RWPE2 (cell line): ENCODE data around the gene GRAMD4.
A peak's percentile ranks its signal among the peaks of the same experiment; 100 is the strongest.

Source experiments
- ATAC-seq: fragments of 200-7000 bp; cut with Tn5 transposase; 3 replicates; pipeline ENCODE4 v1.9.1; 2021; ENCODE audit warnings: low read depth
- DNase-seq: peaks from one replicate; pipeline ENCODE4 v3.0.0-alpha.2; 2020; ENCODE audit warnings: low spot score
- H3K27ac ChIP-seq: fragments of 450-650 bp; 2 replicates; pipeline ENCODE4 v1.5.1; 2017; ENCODE audit warnings: mild to moderate bottlenecking; ENCODE audit not compliant: poor library complexity, severe bottlenecking
- H3K27me3 ChIP-seq: fragments of 250-450 bp; sonication (Bioruptor Pico); 2 replicates; pipeline ENCODE4 v1.5.1; 2021; ENCODE audit warnings: mild to moderate bottlenecking, moderate library complexity; ENCODE audit not compliant: insufficient read depth, poor library complexity, severe bottlenecking
- H3K36me3 ChIP-seq: fragments of 250-450 bp; sonication (Bioruptor Pico); 2 replicates; pipeline ENCODE4 v1.5.1; 2020; ENCODE audit warnings: low read depth, mild to moderate bottlenecking, moderate library complexity
- H3K4me1 ChIP-seq: fragments of 250-450 bp; sonication (Bioruptor Pico); 2 replicates; pipeline ENCODE4 v1.5.1; 2021; ENCODE audit warnings: mild to moderate bottlenecking, moderate library complexity; ENCODE audit not compliant: insufficient read depth, poor library complexity, severe bottlenecking
- H3K4me3 ChIP-seq: fragments of 250-450 bp; sonication (Bioruptor Pico); 2 replicates; pipeline ENCODE4 v1.5.1; 2021; ENCODE audit warnings: mild to moderate bottlenecking, moderate library complexity; ENCODE audit not compliant: severe bottlenecking
- H3K9me3 ChIP-seq: fragments of 250-450 bp; sonication (Bioruptor Pico); 2 replicates; pipeline ENCODE4 v1.5.1; 2021; ENCODE audit warnings: mild to moderate bottlenecking, moderate library complexity; ENCODE audit not compliant: severe bottlenecking
- CTCF ChIP-seq: fragments of 450-650 bp; IDR thresholded peaks from one replicate; pipeline ENCODE4 v1.5.1; 2017; ENCODE audit warnings: mild to moderate bottlenecking, moderate library complexity; ENCODE audit not compliant: poor library complexity, severe bottlenecking

Gene GRAMD4

GRCh38 chr22:46656856-46657654, 36.9 kb downstream of the GRAMD4 start:
- TF ChIP-seq CTCF = no peak
- ATAC-seq = no peak
- H3K4me1 ChIP-seq = peaks cover 32% of the 10 kb centered on the region

GRCh38 chr22:46657655-46657953, 37.4 kb downstream of the GRAMD4 start:
- Histone ChIP-seq H3K4me1 (peaks cover 32% of the 10 kb centered on the region), H3K27ac (no peak overlapping the region), H3K9me3 (no peaks in the 10 kb centered on the region), H3K4me3 (no peak overlapping the region), H3K27me3 (no peaks in the 10 kb centered on the region), H3K36me3 (no peaks in the 10 kb centered on the region)
- no peak for DNase-seq
- TF ChIP-seq CTCF = no peak
- no peak for ATAC-seq

More at GRCh38 chr22:46656856-46657654, 36.9 kb downstream of the GRAMD4 start:
- no peak overlapping the region for H3K4me3 ChIP-seq
- H3K36me3 ChIP-seq = no peaks in the 10 kb centered on the region
- H3K9me3 ChIP-seq = no peaks in the 10 kb centered on the region
- H3K27me3 ChIP-seq = no peaks in the 10 kb centered on the region
- DNase-seq = no peak
- H3K27ac ChIP-seq = no peak overlapping the region

- H3K36me3 ChIP-seq = no peaks in the 10 kb centered on the region
- H3K9me3 ChIP-seq = no peaks in the 10 kb centered on the region
- peak; percentile 90 for DNase-seq
- no peak for TF ChIP-seq CTCF
- H3K27me3 ChIP-seq = no peaks in the 10 kb centered on the region
- peaks cover 32% of the 10 kb centered on the region for H3K4me1 ChIP-seq
- peak; percentile 87 for ATAC-seq
- H3K27ac ChIP-seq = no peak overlapping the region
- no peak overlapping the region for H3K4me3 ChIP-seq
Observed at GRCh38 chr22:46657996-46658947, 38.1 kb downstream of the GRAMD4 start.

GRCh38 chr22:46659059-46659790, 39.0 kb downstream of the GRAMD4 start:
- Histone ChIP-seq H3K9me3 (no peaks in the 10 kb centered on the region), H3K36me3 (no peaks in the 10 kb centered on the region), H3K27me3 (no peaks in the 10 kb centered on the region), H3K4me1 (peaks cover 32% of the 10 kb centered on the region), H3K4me3 (no peak overlapping the region), H3K27ac (no peak overlapping the region)
- DNase-seq (no peak), ATAC-seq (no peak)
- TF ChIP-seq CTCF = no peak
